Retina (tissue), 1 donor: ENCODE data around the gene BBC3.
A peak's percentile ranks its signal among the peaks of the same experiment; 100 is the strongest.

Source experiments
- DNase-seq: peaks from one replicate; pipeline ENCODE4 v3.0.0-alpha.2; 2016

The BBC3 gene

DNA sequence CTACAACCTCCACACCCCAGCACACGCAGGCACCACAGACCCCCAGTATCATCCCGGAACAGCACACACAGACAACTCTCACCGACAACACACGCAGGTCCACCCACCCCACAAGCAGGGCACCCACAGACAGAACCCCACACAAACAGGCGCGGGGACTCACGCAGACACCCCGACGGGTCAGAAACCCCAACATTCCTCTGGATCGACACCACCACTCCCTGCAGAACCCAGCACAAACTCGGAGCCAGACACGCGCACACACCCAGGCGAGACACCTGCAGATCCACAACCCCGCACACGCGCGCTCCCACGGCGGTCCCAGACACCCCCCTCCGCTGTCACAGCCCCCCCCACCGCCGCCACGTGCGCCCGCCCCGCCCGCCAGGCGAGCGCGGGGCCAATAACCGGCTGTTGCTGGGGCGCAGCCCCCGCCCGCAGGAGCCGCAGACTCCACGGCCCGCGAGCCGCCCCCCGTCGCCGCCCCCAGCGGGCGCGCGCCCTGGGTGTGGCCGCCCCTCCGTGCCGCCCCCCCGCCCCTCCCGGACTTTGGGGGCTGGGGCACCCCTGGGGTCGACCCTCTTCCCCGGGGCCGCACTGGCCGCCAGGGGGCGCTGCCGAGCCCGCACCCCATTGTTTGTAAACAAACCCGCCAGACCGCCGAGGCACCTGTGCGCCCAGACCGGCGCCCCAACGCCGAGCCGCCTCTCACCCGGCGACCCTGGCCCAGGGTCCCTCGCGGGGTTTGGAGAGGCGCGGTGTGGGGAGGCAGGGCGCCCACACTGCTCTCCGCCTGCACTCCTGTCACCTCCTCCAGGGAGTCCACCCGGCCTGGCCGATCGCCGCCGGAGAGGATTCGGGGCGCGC lies 712 bp downstream of the BBC3 start:
- peak; percentile 66 for DNase-seq

GRCh38 chr19:47229676-47230053 lies 1.3 kb downstream of the BBC3 start:
- no peak for DNase-seq

DNA sequence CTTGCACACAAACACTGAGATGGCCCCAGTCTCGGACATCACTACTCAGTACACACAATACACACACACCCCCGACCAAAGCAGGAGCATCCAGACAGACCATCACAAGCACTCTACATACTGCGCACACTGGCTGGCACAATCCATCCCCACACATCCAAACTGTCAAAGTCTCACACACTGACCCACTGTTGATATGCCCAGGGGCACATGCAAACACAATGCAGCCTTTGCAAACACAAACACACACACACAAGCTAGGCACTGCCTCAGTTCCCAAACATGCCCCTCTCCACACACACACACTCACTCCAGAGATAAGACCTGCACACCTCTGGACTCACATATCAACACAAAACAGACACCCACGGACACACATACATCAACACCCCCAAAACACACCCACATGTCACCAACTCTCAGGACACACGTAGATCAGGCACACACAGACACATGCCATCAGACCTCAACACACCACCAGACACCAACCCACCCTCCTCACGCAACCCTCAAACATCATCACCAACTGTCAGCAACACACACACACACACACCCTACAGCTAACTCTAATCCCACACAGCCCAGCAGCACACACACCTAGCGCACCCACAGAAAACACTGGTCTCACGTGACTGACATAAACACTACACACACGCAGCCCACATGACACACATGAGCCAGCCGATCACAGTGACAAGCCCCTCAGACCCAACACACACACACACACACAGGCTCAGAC lies 1.9 kb downstream of the BBC3 start:
- peak; percentile 54 for DNase-seq

- DNase-seq, result peak; percentile 52
Measured at GRCh38 chr19:47228168-47228936, 2.6 kb downstream of the BBC3 start.

DNA sequence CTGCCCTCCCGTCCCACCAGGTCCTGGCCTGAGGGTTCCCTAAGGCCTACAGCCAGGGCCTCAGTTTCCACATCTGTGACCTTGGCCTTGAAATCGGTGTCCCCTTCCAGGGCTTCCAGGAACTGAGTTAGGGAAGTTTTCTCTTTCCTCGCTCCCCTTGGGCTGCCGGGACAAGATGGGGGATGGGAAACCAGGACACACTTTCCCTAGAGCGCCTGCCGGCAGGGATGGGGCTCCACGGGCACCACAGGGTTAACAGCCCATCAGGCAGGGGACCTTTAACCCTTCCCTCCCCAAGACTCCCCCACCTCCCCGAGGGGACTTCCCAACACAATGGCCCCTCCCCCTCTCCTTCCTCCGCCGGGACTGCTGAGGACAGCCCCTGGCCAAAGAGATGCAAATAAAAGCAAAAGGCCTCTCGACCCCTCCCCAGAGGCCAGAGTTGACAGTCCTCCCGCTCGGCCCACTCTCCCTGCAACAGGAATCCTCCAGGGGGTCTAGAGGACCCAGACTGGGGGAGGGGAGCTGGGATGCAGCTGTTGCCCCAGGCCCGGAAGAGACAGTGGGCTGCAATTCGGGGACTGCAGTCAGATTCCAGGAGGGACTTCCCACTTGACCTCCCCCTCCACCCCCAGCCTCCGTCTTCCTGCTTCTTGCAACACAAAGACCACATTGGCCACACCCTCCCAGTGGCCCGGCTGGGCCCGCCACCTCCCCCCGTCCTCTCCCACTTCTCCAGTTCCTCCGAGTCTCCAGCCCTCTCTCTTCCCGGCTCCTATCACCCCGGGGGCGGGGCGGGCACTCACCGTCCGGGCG lies 3.4 kb downstream of the BBC3 start:
- peak; percentile 72 for DNase-seq

GRCh38 chr19:47226426-47227351 lies 4.3 kb downstream of the BBC3 start:
- peak; percentile 53 for DNase-seq

- peak; percentile 85 for DNase-seq
Measured at GRCh38 chr19:47225746-47226425, 5.1 kb downstream of the BBC3 start.

DNA sequence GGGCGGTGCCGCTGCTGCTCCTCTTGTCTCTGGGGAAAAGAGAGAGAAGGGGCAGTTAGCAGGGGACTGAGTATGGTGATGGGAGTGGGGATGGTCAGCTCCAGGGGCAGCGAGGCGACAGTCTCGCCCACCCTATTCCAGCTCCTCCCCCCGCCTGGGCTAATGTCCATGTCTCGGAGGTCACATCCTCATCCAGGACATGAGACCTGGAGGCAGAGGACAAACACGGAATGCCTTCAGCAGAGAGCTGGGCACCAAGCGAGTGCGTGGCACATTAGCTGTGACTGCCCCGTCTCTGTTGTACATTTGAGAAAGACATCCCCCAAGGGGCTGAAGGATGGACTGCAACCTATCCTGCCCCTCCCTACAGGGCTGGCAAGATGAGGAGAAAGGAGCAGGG lies 9.1 kb downstream of the BBC3 start:
- DNase-seq, result no peak

GRCh38 chr19:47221080-47221841 lies 9.7 kb downstream of the BBC3 start:
- no peak for DNase-seq

- no peak for DNase-seq
Measured at GRCh38 chr19:47215581-47215980, 15.4 kb downstream of the BBC3 start.

DNA sequence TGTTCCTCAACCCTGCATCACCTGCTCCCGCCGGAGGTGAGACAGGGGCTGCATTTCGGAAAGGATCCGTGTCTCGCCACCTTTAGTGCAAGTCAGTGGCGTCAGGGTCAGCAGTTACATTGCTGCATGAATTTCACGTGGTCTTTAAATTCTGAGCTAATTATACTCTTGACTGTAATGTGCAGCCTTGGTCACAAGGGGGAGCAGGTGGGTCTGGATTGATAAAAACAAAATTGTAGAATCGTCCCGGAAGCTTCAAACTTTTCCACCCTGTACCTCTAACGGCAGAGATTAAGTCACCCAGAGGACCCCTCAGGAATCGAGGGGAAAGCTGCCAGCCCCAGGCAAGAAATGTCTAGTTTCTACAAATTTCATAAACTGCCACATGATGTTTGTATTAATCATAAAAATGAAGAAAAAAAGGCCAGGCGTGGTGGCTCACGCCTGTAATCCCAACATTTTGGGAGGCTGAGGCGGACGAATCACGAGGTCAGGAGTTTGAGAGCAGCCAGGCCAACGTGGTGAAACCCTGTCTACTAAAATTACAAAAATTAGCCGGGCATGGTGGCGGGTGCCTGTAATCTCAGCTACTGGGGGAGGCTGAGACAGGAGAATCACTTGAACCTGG lies 20.2 kb downstream of the BBC3 start:
- DNase-seq, result peak; percentile 73

- no peak for DNase-seq
Measured at GRCh38 chr19:47210180-47210490, 20.9 kb downstream of the BBC3 start.

- DNase-seq, result no peak
Measured at GRCh38 chr19:47209319-47210179, 21.4 kb downstream of the BBC3 start.

DNA sequence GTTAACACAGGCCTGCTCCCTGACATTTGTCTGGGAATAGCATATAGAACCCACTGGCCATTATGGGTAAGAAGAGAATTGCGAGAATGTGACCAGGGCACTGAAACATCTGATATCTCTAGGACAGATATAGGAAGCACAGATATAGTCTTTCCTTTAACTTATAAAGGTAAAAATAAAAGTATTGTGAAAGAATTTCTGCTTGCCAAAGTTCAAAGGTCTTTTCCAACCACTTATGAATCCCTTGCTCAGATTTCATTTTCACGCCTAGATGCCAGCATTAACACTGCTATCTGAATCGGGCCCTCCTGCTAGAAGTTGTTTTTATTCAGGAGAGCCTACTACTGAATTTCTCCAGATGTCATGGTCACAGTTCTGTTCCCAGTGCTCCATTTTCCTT lies 27.7 kb downstream of the BBC3 start:
- no peak for DNase-seq

DNA sequence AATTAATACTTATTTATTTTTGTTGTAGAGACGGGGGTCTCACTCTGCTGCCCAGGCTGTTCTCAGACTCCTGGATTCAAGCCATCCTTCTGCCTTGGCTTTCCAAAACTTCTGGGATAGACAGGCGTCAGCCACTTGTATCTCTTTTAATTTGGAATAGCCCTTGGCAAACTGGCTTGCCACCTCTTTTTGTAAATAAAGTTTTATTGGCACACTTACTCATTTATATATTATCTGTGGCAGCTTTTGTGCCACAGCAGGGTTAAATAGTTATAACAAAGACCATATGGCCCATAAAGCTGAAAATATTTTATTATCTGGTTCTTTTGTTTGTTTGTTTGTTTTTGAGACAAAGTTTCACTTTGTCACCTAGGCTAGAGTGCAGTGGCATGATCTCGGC lies 30.5 kb downstream of the BBC3 start:
- no peak for DNase-seq

DNA sequence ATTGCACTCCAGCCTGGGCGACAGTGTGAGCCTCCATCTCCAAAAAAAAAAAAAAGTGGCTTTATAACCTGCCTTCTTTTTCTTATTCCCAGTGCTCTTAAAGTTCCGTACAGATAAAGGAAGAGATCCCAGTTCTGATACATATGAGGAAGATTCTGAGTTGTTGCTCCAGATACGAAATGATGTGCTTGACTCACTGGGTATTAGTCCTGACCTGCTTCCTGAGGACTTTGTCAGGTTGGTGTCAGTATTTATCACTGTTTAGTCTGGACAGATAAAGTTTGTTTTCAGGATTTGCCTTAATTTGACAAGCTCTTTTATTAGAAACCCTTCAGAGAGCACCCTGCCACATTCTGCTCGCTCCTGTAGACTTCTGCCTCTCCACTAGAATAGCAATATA lies 33.9 kb downstream of the BBC3 start:
- DNase-seq, result no peak

GRCh38 chr19:47195434-47195833 lies 35.6 kb downstream of the BBC3 start:
- no peak for DNase-seq

DNA sequence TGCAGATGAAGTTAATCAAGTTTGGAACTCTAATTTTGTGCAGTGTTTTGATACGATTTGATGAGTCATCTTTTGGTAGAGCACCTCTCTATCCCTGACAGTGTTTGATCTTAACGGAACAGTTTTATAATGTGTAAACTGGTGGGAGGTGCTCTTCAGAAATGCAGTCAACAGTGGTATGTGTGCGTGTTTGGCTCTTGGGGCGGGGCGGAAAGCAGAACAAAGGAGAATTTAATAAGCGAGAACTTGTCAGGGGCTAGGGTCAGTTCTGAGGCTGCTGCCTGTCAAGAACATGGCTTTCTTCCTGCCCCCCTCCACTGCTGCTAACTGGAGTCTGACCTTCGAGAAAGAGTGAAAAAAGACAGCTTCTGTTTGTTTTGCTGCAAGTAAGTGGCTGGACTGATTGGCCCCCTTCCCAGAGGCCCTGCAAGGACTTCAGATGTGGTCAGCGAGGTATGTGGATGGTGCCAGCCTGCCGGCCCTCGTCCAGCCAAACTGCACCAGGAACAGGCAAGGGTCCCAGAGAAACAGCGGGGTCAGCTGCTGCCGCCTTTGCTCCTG lies 40.8 kb downstream of the BBC3 start:
- peak; percentile 39 for DNase-seq
